NCI-H2196 (cell line): ENCODE results near the gene ATXN1.
"Not testable (repeated sequence)": the region's sequence is repeated elsewhere in the genome, so short reads cannot be mapped to it uniquely, and the experiment has no call there.

Experiments used
- DNase-seq: peaks from one replicate; lab custom pipeline; 2025; ENCODE audit not compliant: unreplicated experiment; lab: John Stamatoyannopoulos, UW

Gene ATXN1

GRCh38 chr6:16464045-16464444 lies 297.2 kb downstream of the ATXN1 start:
- no peak for DNase-seq

- DNase-seq = not testable (repeated sequence)
Measured at GRCh38 chr6:16463246-16463645, 298.0 kb downstream of the ATXN1 start.

GRCh38 chr6:16461491-16461890 lies 299.8 kb downstream of the ATXN1 start:
- DNase-seq = no peak

- DNase-seq = not testable (repeated sequence)
Measured at GRCh38 chr6:16459472-16459871, 301.8 kb downstream of the ATXN1 start.

GRCh38 chr6:16452348-16452747 lies 308.9 kb downstream of the ATXN1 start:
- no peak for DNase-seq

- DNase-seq = no peak
Measured at GRCh38 chr6:16450821-16451220, 310.4 kb downstream of the ATXN1 start.

- no peak for DNase-seq
Measured at GRCh38 chr6:16450285-16450684, 311.0 kb downstream of the ATXN1 start.

GRCh38 chr6:16446273-16446672 lies 315.0 kb downstream of the ATXN1 start:
- DNase-seq = no peak

GRCh38 chr6:16442031-16442430 lies 319.2 kb downstream of the ATXN1 start:
- DNase-seq = no peak

- DNase-seq = no peak
Measured at GRCh38 chr6:16441262-16441661, 320.0 kb downstream of the ATXN1 start.

GRCh38 chr6:16440636-16441212 lies 320.5 kb downstream of the ATXN1 start:
- no peak for DNase-seq

GRCh38 chr6:16438718-16439591 lies 322.3 kb downstream of the ATXN1 start:
- DNase-seq = no peak

GRCh38 chr6:16437984-16438383 lies 323.3 kb downstream of the ATXN1 start:
- no peak for DNase-seq

GRCh38 chr6:16437095-16437494 lies 324.2 kb downstream of the ATXN1 start:
- DNase-seq = no peak

GRCh38 chr6:16436550-16436949 lies 324.7 kb downstream of the ATXN1 start:
- DNase-seq = no peak

GRCh38 chr6:16434885-16435284 lies 326.4 kb downstream of the ATXN1 start:
- DNase-seq = no peak

GRCh38 chr6:16433338-16433890 lies 327.8 kb downstream of the ATXN1 start:
- no peak for DNase-seq

- DNase-seq = no peak
Measured at GRCh38 chr6:16432075-16433032, 328.9 kb downstream of the ATXN1 start.

- no peak for DNase-seq
Measured at GRCh38 chr6:16431106-16431505, 330.2 kb downstream of the ATXN1 start.

GRCh38 chr6:16430391-16431089 lies 330.7 kb downstream of the ATXN1 start:
- no peak for DNase-seq
